Measurements from ENCODE around the gene RAB44. TPM values are rescaled to one million over a fixed set of nuclear protein-coding genes. Genes with fewer than 3 reads are reported as not detected.

The RAB44 gene
- total and polyA plus RNA-seq, 2 experiments from 2014 or later, result not detected

GRCh38 chr6:36759148-36759759, 61.6 kb downstream of the RAB44 start:
- no peak for TF ChIP-seq EZH2phosphoT487 (IDR thresholded peaks at IDR 0.05; ENCODE audit: low read depth, severe bottlenecking, unreplicated experiment)
- TF ChIP-seq EZH2 (IDR thresholded peaks at IDR 0.05; ENCODE audit: borderline replicate concordance), result no peak
- peak; percentile 97 for TF ChIP-seq CTCF (IDR thresholded peaks at IDR 0.05; ENCODE audit: poor library complexity)
- Histone ChIP-seq H3K9me3 (ENCODE audit: low read depth) (no peaks in the 10 kb centered on the region), H3K36me3 (replicated peaks; ENCODE audit: insufficient read depth, low read depth) (no peaks in the 10 kb centered on the region), H4K20me1 (ENCODE audit: insufficient read depth, poor library complexity, severe bottlenecking) (no peaks in the 10 kb centered on the region), H3K27me3 (no peaks in the 10 kb centered on the region), H3K4me3 (no peak overlapping the region), H3K4me1 (ENCODE audit: insufficient read depth) (no peaks in the 10 kb centered on the region), H2AFZ (no peak overlapping the region), H3K79me2 (no peaks in the 10 kb centered on the region), H3K4me2 (no peak overlapping the region), H3K27ac (no peak overlapping the region), H3K9me2 (replicated peaks; ENCODE audit: insufficient read depth) (no peaks in the 10 kb centered on the region)
- DNase-seq (ENCODE audit: low spot score), result peak; percentile 92
- 17% methylated on average over 8 of the region's 8 CpGs for WGBS (ENCODE audit: low lambda C conversion rate, missing lambda C conversion rate)

GRCh38 chr6:36760685-36761435, 63.2 kb downstream of the RAB44 start:
- no peaks in the 10 kb centered on the region for H4K20me1 ChIP-seq (ENCODE audit: insufficient read depth, poor library complexity, severe bottlenecking)
- H3K27ac ChIP-seq, result no peak overlapping the region
- no peaks in the 10 kb centered on the region for H3K4me1 ChIP-seq (ENCODE audit: insufficient read depth)
- DNase-seq (ENCODE audit: low spot score), result no peak
- no peaks in the 10 kb centered on the region for H3K36me3 ChIP-seq (replicated peaks; ENCODE audit: insufficient read depth, low read depth)
- H3K27me3 ChIP-seq, result no peaks in the 10 kb centered on the region
- no peak overlapping the region for H3K4me3 ChIP-seq
- H3K4me2 ChIP-seq, result no peak overlapping the region
- no peaks in the 10 kb centered on the region for H3K9me2 ChIP-seq (replicated peaks; ENCODE audit: insufficient read depth)
- no peaks in the 10 kb centered on the region for H3K79me2 ChIP-seq
- TF ChIP-seq CTCF (IDR thresholded peaks at IDR 0.05; ENCODE audit: poor library complexity) (no peak), EZH2phosphoT487 (IDR thresholded peaks at IDR 0.05; ENCODE audit: low read depth, severe bottlenecking, unreplicated experiment) (no peak), EZH2 (IDR thresholded peaks at IDR 0.05; ENCODE audit: borderline replicate concordance) (no peak)
- H2AFZ ChIP-seq, result no peak overlapping the region
- 85% methylated on average over 11 of the region's 11 CpGs for WGBS (ENCODE audit: low lambda C conversion rate, missing lambda C conversion rate)
- no peaks in the 10 kb centered on the region for H3K9me3 ChIP-seq (ENCODE audit: low read depth)

- no peaks in the 10 kb centered on the region for H3K79me2 ChIP-seq
- no peak overlapping the region for H2AFZ ChIP-seq
- 97% methylated on average over 11 of the region's 11 CpGs for WGBS (ENCODE audit: low lambda C conversion rate, missing lambda C conversion rate)
- no peak overlapping the region for H3K4me3 ChIP-seq
- H3K27ac ChIP-seq, result no peak overlapping the region
- no peaks in the 10 kb centered on the region for H3K27me3 ChIP-seq
- no peaks in the 10 kb centered on the region for H3K9me3 ChIP-seq (ENCODE audit: low read depth)
- H4K20me1 ChIP-seq (ENCODE audit: insufficient read depth, poor library complexity, severe bottlenecking), result no peaks in the 10 kb centered on the region
- TF ChIP-seq EZH2 (IDR thresholded peaks at IDR 0.05; ENCODE audit: borderline replicate concordance), result no peak
- TF ChIP-seq CTCF (IDR thresholded peaks at IDR 0.05; ENCODE audit: poor library complexity), result no peak
- TF ChIP-seq EZH2phosphoT487 (IDR thresholded peaks at IDR 0.05; ENCODE audit: low read depth, severe bottlenecking, unreplicated experiment), result no peak
- no peak for DNase-seq (ENCODE audit: low spot score)
- H3K4me2 ChIP-seq, result no peak overlapping the region
- H3K9me2 ChIP-seq (replicated peaks; ENCODE audit: insufficient read depth), result no peaks in the 10 kb centered on the region
- no peaks in the 10 kb centered on the region for H3K4me1 ChIP-seq (ENCODE audit: insufficient read depth)
- no peaks in the 10 kb centered on the region for H3K36me3 ChIP-seq (replicated peaks; ENCODE audit: insufficient read depth, low read depth)
These were observed 64.5 kb downstream of the RAB44 start for GRCh38 chr6:36762123-36762522.

Data from hepatocyte (in vitro differentiated cells).